ENCODE data around the gene PTPRU.

DNA sequence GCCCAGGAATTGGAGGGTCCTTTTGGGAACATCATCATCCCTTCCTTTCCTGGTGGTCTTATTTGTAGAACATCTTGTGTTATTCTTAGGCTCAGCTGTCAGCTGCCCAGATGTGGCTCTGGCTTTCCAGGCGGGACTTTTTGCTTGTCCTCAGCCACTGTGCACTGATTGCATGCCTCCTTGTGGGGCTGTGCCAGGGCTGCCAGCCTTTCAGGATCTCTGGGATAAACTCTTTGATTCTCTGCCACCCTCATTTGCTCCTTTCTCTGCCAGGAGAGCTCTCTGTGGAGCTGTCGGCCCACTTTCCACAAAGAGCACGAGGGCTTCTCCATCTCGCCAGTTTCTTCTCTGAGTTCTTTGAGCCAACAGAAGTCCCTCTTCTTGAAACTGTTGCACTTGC is 63.1 kb downstream of the PTPRU start:
- TF ChIP-seq, protein P1, sequence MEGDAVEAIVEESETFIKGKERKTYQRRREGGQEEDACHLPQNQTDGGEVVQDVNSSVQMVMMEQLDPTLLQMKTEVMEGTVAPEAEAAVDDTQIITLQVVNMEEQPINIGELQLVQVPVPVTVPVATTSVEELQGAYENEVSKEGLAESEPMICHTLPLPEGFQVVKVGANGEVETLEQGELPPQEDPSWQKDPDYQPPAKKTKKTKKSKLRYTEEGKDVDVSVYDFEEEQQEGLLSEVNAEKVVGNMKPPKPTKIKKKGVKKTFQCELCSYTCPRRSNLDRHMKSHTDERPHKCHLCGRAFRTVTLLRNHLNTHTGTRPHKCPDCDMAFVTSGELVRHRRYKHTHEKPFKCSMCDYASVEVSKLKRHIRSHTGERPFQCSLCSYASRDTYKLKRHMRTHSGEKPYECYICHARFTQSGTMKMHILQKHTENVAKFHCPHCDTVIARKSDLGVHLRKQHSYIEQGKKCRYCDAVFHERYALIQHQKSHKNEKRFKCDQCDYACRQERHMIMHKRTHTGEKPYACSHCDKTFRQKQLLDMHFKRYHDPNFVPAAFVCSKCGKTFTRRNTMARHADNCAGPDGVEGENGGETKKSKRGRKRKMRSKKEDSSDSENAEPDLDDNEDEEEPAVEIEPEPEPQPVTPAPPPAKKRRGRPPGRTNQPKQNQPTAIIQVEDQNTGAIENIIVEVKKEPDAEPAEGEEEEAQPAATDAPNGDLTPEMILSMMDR (IDR thresholded peaks at IDR 0.05), result no peak
- no peak for TF ChIP-seq POLR2A (IDR thresholded peaks at IDR 0.05)
- TF ChIP-seq POLR2AphosphoS5 (IDR thresholded peaks at IDR 0.05; ENCODE audit: insufficient read depth in 1 of 2, low read depth in 1 of 2), result no peak

Data from vagina (tissue), 2 donors.